Common myeloid progenitor, CD34-positive (primary cell): Measurements from ENCODE around the gene TTC9.

Experiments used
- CTCF ChIA-PET: fragments of 350-600 bp; sonication (Branson Sonifier 250); formaldehyde crosslinking; loops from one replicate; lab custom pipeline; 2021; ENCODE audit warnings: antibody characterized with exemption; lab: Charles Lee
- POLR2A ChIA-PET: fragments of 350-600 bp; sonication (Branson Sonifier 250); formaldehyde crosslinking; loops from one replicate; lab custom pipeline; 2021; ENCODE audit warnings: antibody characterized with exemption; lab: Charles Lee
- DNase-seq, 3 donors: peaks; one replicate each; pipeline versions ENCODE4 v3.0.0 to v3.0.0-alpha.2; 2013
- H3K27ac ChIP-seq, 2 experiments: 1 replicate in 1 of 2; 2 replicates in 1 of 2; pipeline ENCODE4 v1.7.0; 2013; ENCODE audit warnings: inconsistent platforms in 2 of 2, low read length in 2 of 2, mild to moderate bottlenecking in 2 of 2, low read depth in 1 of 2, moderate library complexity in 1 of 2; ENCODE audit not compliant: severe bottlenecking in 2 of 2, insufficient read depth in 1 of 2, poor library complexity in 1 of 2
- H3K27me3 ChIP-seq, 5 experiments: replicated peaks in 2 of 5; 1 replicate in 3 of 5; 2 replicates in 2 of 5; pipeline versions ENCODE4 v1.6.1 to v1.7.0; 2013; ENCODE audit warnings: low read length in 4 of 5, mild to moderate bottlenecking in 2 of 5, moderate library complexity in 2 of 5, inconsistent platforms in 1 of 5; ENCODE audit not compliant: insufficient read depth in 5 of 5, control insufficient read depth in 4 of 5
- H3K36me3 ChIP-seq, 4 experiments: 1 replicate in 2 of 4; 2 replicates in 2 of 4; pipeline versions ENCODE4 v1.6.1 to v1.7.0; 2013; ENCODE audit warnings: low read length in 3 of 4, control low read depth in 1 of 4, mild to moderate bottlenecking in 1 of 4; ENCODE audit not compliant: control insufficient read depth in 4 of 4, insufficient read depth in 4 of 4
- H3K4me1 ChIP-seq, 4 experiments: 1 replicate in 3 of 4; 2 replicates in 1 of 4; pipeline versions ENCODE4 v1.6.1 to v1.7.1; 2013; ENCODE audit warnings: low read length in 3 of 4, mild to moderate bottlenecking in 3 of 4, control low read depth in 1 of 4, inconsistent platforms in 1 of 4, moderate library complexity in 1 of 4; ENCODE audit not compliant: control insufficient read depth in 4 of 4, insufficient read depth in 4 of 4; ENCODE audit errors: control extremely low read depth in 1 of 4
- H3K4me3 ChIP-seq, 7 experiments: 1 replicate in 4 of 7; 2 replicates in 3 of 7; pipeline versions ENCODE4 v1.5.1 to v1.7.0; 2013; ENCODE audit warnings: mild to moderate bottlenecking in 7 of 7, low read length in 6 of 7, moderate library complexity in 6 of 7, inconsistent platforms in 2 of 7, low read depth in 2 of 7, control low read depth in 1 of 7; ENCODE audit not compliant: insufficient read depth in 4 of 7, control insufficient read depth in 1 of 7; ENCODE audit errors: extremely low read depth in 1 of 7
- H3K9me3 ChIP-seq, 5 experiments: 1 replicate in 4 of 5; 2 replicates in 1 of 5; pipeline versions ENCODE4 v1.6.1 to v1.7.1; 2013; ENCODE audit warnings: low read length in 4 of 5, mild to moderate bottlenecking in 2 of 5, inconsistent platforms in 1 of 5, low read depth in 1 of 5, moderate library complexity in 1 of 5; ENCODE audit not compliant: control insufficient read depth in 4 of 5, insufficient read depth in 2 of 5; ENCODE audit errors: control extremely low read depth in 1 of 5
- WGBS: methylation state at CpG from one replicate; pipeline ENCODE4 v1.1.5; 2013; ENCODE audit not compliant: insufficient coverage; 5-methylcytosine and 5-hydroxymethylcytosine counted together

TTC9 gene

GRCh38 chr14:70653662-70654061 is 11.9 kb downstream of the TTC9 start:
- H3K4me3 ChIP-seq: no peak overlapping the region
- peaks cover 29 to 58% (median 50%) of the 10 kb centered on the region in 4 experiments for H3K4me1 ChIP-seq
- H3K27me3 ChIP-seq: no peaks in the 10 kb centered on the region
- H3K9me3 ChIP-seq: no peaks in the 10 kb centered on the region
- WGBS: 63% methylated on average over 3 of the region's 3 CpGs
- H3K36me3 ChIP-seq: peaks cover 0 to 24% (median 0%) of the 10 kb centered on the region in 4 experiments
- ChIA-PET CTCF (interaction anchor here (1.1 to 3.4 kb wide), 3 partner anchors 8 to 27 kb away, joined by 3 to 13 read pairs (median 4); partner anchors contain the start of gene TTC9), POLR2A (no interaction called here)
- H3K27ac ChIP-seq: peak overlapping the region in 1 of 2 experiments; percentile 56
- DNase-seq: no peak

- Histone ChIP-seq H3K9me3 (no peaks in the 10 kb centered on the region), H3K4me3 (no peak overlapping the region), H3K4me1 (peaks cover 36 to 67% (median 60%) of the 10 kb centered on the region in 4 experiments), H3K36me3 (peaks cover 0 to 22% (median 0%) of the 10 kb centered on the region in 4 experiments), H3K27me3 (no peaks in the 10 kb centered on the region), H3K27ac (peak overlapping the region; percentile 82 to 95)
- ChIA-PET CTCF (interaction anchor here (0.6 to 3.4 kb wide), 3 partner anchors 13 to 34 kb away, joined by 3 to 13 read pairs (median 4); partner anchors contain the start of gene TTC9), POLR2A (no interaction called here)
- WGBS: 85% methylated on average over 6 of the region's 6 CpGs
- peak in 1 of 3 donors; percentile 28 for DNase-seq
Measured at GRCh38 chr14:70654632-70655031, 12.9 kb downstream of the TTC9 start.

DNA sequence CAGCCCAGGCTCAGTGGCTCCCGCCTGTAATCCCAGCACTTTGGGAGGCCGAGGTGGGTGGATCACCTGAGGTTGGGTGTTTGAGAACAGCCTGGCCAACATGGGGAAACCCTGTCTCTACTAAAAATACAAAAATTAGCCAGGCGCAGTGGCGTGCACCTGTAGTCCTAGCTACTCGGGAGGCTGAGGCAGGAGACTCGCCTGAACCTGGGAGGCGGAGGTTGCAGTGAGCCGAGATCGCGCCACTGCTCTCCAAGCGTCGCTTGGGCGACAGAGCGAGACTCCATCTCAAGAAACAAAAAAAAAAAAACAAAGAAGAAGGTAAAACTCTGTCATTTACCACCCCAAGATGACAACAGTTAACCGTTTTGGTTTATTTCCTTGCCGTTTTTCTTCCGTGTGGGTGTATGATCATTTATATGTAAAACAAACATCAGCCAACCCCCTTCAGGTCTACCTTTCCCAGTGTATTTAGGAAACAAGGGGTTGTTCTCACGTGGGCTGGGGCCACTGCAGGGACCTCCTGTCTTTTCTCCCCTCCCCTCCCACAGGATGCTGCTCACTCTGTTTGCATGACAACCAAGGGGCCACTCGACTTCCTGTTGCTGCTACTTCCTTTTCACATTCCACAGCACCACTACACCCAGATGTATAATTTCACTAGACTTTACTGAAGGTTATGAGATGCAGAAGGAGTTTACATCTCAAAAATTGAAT is 13.6 kb downstream of the TTC9 start:
- ChIA-PET CTCF (interaction anchor here (0.7 to 3.4 kb wide), 3 partner anchors 13 to 25 kb away, joined by 3 to 13 read pairs (median 4); partner anchors contain the start of gene TTC9), POLR2A (no interaction called here)
- Histone ChIP-seq H3K27me3 (no peaks in the 10 kb centered on the region), H3K4me3 (peak overlapping the region in 5 of 7 experiments; percentile 15 to 65 (median 52)), H3K27ac (peak overlapping the region; percentile 82 to 95), H3K4me1 (peaks cover 42 to 74% (median 64%) of the 10 kb centered on the region in 4 experiments), H3K36me3 (peaks cover 0 to 20% (median 0%) of the 10 kb centered on the region in 4 experiments), H3K9me3 (no peaks in the 10 kb centered on the region)
- peak; percentile 87 to 96 (median 94) for DNase-seq
- 86% methylated on average over 13 of the region's 19 CpGs for WGBS

DNA sequence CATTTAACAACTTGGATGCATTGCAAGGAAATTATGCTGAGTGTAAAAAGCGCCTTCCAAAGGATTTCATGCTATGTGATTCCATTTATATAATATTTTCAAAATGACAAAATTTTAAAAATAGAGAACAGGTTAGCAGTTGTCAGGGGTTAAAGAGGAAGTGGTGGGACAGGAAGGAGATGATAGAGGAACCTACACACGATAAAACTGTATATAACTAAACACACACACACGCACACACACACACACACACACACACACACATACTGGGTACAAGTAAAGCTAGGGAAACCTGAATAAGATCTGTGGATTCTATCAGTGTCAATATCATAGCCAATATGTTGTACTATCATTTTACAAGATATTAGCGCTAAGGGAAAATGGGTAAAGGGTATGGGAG is 17.2 kb downstream of the TTC9 start:
- H3K4me3 ChIP-seq: peak overlapping the region in 2 of 7 experiments; percentile 12 to 13
- H3K27me3 ChIP-seq: no peaks in the 10 kb centered on the region
- peak; percentile 59 to 93 (median 83) for DNase-seq
- WGBS: no CpG with 5 or more reads among the region's 4 CpGs
- peak overlapping the region; percentile 17 to 59 for H3K27ac ChIP-seq
- POLR2A ChIA-PET: interaction anchor here (0.5 kb wide), 1 partner anchor 18 kb away, joined by 3 read pairs; no protein-coding TSS in a partner anchor
- H3K36me3 ChIP-seq: peaks cover 3 to 11% (median 5%) of the 10 kb centered on the region in 4 experiments
- no peaks in the 10 kb centered on the region for H3K9me3 ChIP-seq
- peaks cover 56 to 83% (median 75%) of the 10 kb centered on the region in 4 experiments for H3K4me1 ChIP-seq
- CTCF ChIA-PET: interaction anchor here (1.1 to 2.3 kb wide), 5 partner anchors 10 to 36 kb away, joined by 3 to 8 read pairs (median 5); no protein-coding TSS in a partner anchor

DNA sequence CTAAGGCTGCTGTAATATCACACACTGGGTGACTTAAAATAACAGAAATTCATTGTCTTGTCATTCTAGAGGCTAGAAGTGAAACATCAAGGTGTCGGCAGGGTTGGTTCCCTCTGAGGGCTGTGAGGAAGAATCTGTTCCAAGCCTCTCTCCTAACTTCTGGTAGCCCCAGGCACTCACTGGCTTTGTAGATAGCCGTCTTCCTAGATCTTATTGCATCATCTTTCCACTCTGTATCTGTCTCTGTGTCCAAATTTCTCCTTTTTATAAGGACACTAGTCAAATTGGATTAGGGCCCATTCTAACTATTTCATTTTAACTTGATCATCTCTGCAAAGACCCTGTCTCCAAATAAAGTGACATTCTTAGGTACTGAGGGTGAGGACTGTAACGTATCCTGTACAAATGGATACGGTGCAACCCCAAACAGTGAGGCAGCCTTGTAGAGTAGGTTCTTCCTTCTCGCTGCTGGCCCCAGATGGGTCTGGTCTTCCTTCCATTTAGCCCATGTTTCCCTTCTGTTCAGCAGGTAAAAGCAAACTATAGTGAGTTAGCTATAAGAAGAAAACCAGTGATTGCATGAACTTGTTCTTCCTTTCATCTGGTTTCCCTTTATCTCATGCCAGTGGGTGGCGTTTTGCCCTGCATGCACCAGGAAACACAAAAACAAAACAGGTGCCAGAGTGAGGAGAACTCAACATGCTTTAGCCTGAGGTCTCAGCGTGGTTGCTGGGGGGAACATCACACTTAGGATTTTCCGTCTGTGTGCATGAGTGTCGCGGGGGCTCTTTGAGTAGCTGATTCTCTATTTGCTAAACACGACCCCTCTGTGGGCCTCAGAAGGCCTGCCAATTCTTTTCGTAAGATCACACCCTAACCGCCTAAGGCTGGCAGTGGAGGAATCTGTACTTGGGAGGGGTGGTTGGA is 19.5 kb downstream of the TTC9 start:
- H3K27ac ChIP-seq: peak overlapping the region in 1 of 2 experiments; percentile 17
- peak; percentile 50 to 75 (median 70) for DNase-seq
- CTCF ChIA-PET: interaction anchor here (0.9 to 1.8 kb wide), 7 partner anchors 12 to 52 kb away, joined by 3 to 6 read pairs (median 4); partner anchors contain the start of gene TTC9
- WGBS: 50% methylated on average over 8 of the region's 13 CpGs
- POLR2A ChIA-PET: interaction anchor here (0.8 kb wide), 1 partner anchor 246 kb away, joined by 3 read pairs; no protein-coding TSS in a partner anchor
- H3K4me1 ChIP-seq: peaks cover 45 to 73% (median 62%) of the 10 kb centered on the region in 4 experiments
- H3K4me3 ChIP-seq: peak overlapping the region in 1 of 7 experiments; percentile 5
- no peaks in the 10 kb centered on the region for H3K9me3 ChIP-seq
- peaks cover 3 to 12% (median 5%) of the 10 kb centered on the region in 4 experiments for H3K36me3 ChIP-seq
- H3K27me3 ChIP-seq: no peaks in the 10 kb centered on the region

DNA sequence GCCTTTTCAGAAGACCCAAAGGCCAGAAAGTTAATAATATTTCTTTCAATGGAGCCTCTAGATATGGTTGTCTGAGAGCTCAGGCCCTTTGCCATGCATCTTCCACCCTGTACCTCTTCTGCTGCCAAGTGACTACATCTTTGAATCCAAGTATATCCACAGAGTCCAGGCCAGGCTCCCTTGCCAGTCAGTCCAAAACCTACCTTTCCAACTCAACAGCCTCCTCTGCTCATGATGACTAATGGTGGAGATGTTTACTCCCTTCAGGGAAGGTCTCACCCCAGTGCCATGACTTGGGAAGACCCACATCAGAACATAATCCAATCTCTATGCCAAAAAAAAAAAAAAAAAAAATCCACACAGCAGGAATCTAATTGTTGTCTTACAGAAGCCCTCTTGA is 20.4 kb downstream of the TTC9 start:
- DNase-seq: no peak
- Histone ChIP-seq H3K9me3 (no peaks in the 10 kb centered on the region), H3K27ac (no peak overlapping the region), H3K36me3 (peaks cover 3 to 12% (median 5%) of the 10 kb centered on the region in 4 experiments), H3K4me1 (peaks cover 36 to 67% (median 53%) of the 10 kb centered on the region in 4 experiments), H3K4me3 (no peak overlapping the region), H3K27me3 (no peaks in the 10 kb centered on the region)
- POLR2A ChIA-PET: no interaction called here
- CTCF ChIA-PET: interaction anchor here (0.9 kb wide), 1 partner anchor 27 kb away, joined by 3 read pairs; no protein-coding TSS in a partner anchor
